Inflammatory macrophage treated with lipopolysaccharide for 1 hour (primary cell): Measurements from ENCODE around the gene NRARP.
A peak's percentile ranks its signal among the peaks of the same experiment; 100 is the strongest.

Experiments used
- DNase-seq, 2 donors: peaks; one replicate each; pipeline ENCODE4 v3.0.0-alpha.2; 2020 to 2022

The NRARP gene

GRCh38 chr9:137297966-137298365 is 4.1 kb downstream of the NRARP start:
- DNase-seq = no peak

DNA sequence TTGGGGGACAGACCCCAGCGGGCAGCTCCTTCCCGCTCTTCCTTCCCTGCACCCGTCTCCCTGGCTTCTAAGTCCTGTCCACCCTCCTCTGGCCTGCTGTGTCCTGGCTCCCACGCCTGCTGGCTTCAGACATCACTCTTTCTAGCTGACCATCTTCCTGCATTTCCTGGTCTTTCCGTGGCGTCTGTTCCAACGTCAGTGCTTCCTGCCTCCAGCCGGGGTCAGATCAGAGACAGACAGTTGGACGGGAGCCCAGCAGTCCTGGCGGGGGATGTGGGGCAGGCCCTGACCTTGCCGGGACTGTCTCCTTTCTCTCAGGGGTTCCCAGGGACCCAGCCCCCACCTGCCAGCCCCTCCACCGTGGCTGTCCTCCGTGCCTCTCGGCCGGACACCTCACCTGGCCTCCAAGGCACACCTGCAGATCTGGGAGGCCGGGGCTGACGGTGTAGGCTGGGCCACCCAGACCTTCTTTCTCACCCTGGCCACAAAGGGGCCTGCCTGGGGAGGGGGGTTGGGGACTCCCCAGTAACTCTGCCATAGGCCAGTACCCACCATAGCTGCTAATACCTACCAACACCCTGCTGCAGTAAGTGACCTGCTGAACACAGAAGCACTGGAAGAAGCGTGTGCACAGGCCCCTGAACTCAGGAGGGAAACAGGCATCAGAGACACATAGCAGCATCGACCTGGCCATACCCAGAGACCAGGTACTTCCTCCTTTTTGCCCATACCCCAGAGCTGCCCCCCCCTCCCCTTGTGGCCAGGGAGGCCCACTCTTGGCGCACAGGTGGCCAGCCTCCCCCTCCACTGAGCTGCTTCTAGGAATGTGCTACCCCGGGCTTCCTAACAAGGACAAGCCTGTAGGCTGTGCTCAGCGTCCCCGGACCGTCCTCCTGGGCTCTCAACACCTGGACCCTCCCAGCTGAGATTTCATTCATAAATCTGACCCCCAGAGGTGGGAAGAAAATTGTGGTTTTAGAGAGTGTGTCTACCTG is 5.1 kb downstream of the NRARP start:
- DNase-seq = no peak

DNA sequence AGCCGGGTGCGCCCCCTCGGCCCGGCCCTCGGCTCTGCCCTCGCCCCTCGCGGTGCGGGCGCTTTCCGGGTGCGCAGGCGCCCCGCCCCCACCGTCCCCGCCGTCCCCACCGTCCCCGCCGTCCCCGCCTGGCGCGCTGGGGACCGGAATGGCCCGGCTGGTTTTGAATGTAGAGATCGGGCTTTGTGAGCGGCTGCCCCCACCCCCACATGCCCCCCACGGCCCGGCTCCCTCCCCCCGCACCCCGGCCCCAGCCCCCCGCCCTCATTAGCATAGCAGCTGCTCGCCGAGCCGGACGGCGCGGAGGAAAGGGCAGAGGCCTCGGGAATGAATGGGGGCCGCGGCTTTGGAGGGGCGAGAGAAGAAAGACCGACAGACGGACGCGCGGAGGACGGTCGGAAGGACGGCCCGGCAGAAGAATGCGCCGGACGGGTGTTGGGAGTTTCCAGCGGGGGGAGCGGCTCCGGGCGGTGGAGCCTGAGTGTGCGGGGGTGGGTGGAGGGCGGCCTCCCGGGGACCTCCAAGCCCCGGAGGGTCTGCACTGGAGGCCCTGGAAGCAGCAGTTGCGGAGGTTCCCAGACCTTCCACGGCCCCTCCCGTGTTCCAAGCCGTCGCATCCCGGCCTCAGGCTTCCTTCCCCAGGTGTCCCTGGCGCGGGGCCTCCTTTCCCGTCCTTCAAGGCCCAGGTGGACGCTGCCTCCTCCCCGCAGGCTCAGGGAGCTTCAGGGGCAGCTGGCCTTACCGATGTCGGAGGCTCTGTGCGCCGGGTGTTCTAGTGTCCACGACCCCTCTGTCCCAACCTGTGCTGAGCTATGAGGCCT is 6.0 kb downstream of the NRARP start:
- no peak for DNase-seq

- peak in 1 of 2 donors; percentile 26 for DNase-seq
Measured at GRCh38 chr9:137295238-137295811, 6.7 kb downstream of the NRARP start.

GRCh38 chr9:137294681-137295237 is 7.3 kb downstream of the NRARP start:
- peak in 1 of 2 donors; percentile 16 for DNase-seq

DNA sequence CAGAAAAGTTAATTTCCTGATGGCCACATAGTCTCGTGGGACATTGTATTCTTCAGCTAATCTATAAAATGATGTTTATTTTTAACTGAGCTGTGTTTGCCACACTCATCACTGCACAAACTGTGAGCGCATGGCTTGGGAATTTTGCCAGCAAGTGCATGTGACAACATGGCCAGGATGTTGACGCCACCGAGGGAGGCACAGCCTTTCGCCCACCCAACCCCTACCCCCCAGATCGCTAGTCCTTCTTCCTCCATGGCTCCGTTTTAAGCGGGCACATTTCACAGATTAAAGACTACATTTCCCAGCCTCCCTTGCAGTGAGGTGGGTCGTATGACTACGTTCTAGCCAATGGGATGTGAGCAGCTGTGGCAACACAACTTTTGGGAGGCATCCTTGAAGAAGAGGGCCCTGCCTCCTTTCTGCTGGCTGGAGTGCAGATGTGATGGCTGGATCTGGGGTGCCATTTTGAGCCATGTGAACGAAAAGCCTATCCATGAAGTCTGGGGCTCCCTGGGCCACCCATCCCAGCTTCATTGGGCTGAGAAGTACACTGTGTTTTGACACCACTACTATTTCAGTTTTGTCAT is 7.9 kb downstream of the NRARP start:
- DNase-seq = peak; percentile 33 to 34

DNA sequence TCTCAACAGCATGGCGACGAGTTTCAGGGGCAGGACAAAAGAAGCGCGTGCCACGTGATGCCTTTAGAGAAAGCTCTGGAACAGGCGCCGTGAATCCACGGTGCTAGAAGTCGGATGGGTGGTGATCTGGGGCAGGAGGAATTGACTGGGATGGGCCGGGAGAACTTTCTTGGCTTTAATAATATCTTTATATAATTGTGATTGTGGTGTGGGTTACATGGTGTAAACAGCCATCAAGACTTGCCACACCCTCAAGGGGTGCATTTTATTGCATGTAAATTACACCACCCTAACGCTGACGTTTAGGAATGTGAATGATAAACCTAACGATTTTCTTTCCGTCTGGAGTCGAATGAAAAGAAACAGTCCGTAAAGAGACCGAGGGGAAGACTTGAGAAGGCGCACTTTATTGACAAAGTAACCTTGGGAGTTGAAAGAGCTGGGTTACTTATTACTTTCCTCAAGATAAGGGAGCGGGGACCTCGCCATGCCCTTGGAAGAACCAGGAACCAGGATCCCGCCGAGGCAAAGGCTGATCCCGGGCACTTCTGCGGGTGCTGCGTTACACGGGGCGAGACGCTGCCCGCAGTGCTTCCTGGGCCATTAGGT is 8.5 kb downstream of the NRARP start:
- DNase-seq = no peak

GRCh38 chr9:137293094-137293481 is 9.0 kb downstream of the NRARP start:
- DNase-seq = no peak

GRCh38 chr9:137286975-137287383 is 15.1 kb downstream of the NRARP start:
- DNase-seq = peak; percentile 20 to 46

DNA sequence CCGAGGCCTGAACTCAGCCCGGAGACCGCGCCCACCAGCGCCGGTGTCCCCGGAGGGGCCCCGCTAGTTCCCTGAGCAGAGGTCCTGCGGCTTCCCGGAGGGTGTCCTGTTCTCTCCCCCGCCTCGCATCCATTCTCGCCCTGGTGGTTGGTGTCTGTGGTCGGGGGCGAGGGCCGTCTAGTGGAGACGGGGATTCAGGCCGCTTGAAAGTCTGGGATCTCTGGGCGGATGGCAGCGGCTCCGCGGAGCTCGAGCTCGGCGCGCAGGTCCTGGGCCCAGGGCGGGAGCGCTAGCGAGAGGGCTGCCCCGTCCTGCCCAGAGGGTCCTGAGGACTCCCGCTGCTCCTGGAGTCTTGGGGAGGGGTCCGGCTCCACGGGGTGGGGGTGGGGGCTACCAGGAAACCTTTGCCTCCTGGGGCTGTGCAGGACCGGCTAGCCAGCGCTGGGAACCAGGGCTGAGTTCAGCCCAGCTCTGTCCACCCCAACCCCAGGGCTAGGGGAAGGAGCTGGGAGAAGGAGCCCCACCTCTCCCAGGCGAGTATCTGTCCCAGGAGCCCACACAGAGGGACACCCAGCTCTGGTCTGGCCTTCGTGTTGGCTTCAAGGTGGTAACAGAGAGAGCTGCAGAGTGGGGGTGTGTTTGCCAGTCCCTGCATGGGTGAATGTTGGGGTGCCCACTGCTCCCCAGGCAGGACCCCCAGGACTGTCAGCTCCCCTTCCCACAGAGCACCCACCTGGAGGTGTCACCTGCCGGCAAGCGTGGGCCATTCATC is 20.5 kb downstream of the NRARP start:
- DNase-seq = no peak

GRCh38 chr9:137280474-137281344 is 21.4 kb downstream of the NRARP start:
- DNase-seq = no peak

DNA sequence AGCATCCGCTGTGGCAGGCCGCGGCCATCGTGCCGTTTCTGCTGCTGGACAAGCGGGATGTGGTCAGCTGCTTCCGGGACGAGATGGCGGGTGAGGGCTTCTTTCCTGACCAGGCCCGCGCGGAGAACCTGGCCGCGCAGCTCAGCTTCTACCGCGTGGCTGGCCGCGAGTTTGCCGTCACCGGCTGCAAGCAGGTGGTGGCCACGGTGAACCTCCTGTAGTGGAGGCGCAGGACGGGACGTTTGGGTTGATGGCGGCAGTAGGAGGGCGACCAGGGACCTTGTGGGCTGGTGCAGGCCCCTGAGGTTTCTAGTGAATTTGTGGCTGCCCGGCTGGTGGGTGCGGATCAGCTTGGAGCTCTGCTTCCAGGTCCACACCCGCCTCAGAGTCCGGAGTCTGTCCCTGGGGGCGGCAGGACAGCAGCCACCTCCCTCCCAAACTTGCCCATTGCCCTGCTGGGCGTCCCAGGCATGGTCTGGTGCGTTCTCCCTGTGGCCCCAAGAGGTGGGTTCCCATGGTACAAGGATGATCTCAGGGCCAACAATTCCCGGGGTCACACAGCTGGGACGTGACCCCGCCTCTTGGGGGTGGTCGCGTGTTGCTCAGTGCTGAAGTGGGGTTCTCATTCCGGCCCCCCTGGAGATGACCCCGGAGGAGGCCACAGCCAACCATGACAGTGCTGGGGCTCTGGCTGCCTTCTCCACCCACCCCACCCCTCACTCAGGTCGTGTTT is 22.2 kb downstream of the NRARP start:
- DNase-seq = no peak

DNA sequence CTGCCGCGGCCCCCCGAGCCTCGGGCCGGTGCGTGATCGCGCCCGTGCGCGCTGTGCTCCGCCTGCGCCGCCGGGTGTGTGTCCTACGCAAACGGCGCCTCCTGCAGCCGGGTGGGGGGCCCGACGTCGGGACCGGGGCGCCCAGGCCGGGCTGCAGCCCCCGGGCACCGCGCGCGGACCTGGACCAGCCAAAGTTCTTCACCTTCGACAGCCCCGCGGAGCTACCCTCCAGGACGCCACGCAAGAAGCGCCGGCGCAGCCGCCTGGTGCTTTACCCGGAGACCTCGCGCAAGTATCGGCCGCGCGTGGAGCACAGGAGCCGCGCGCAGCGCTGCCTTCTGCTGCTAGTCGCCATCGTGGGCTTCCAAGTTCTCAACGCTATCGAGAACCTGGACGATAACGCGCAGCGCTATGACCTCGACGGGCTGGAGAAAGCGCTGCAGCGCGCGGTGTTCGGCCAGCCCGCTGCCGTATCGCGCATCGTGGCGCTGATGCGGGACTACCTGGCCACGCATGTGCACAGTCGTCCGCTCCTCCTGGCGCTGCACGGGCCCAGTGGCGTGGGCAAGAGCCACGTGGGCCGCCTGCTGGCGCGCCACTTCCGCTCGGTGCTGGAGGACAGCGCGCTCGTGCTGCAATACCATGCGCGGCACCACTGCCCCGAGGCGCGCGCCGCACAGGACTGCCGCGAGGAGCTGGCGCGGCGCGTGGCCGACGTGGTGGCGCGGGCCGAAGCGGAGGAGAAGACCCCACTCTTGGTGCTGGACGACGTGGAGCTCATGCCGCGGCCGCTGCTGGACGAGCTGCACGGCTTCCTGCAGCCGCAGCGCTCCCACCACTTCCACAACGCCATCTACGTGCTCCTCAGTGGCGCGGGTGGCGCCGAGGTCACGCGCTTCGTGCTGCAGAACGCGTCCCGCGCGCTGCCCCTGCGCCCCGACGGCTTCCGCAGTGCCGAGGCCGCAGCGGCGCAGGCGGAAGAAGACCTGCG is 23.1 kb downstream of the NRARP start:
- DNase-seq = no peak

DNA sequence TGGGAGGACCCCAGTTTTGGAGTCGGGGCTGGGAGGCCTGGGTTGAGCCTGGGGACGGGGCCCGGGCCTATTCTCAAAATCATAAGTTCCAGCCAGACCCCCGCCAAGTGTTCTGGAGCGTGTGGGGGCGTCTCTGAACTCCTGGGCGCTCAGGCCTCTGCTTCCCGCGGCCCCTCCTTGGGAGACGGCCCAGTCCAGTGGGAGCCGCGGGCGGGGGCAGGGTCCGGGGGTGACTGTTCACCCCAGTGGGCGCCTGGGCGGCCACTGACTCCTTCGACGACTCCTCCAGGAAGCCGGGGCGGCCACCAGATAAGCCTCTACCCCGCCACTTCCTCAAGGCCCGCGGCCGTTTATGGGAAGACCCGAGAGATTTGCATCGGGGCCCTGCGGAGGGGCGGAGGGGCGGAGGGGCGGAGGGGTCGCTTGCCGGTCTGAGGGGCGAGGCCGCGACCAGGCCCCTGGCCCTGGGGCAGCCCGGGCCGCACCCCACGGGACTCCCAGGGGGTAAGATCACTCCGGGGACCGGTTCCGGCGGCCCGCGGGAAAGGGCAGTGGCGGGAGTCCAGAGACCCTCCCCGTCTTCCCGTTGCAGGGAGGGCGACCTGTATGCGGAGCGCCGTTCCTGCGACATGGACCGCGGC is 23.9 kb downstream of the NRARP start:
- DNase-seq = peak in 1 of 2 donors; percentile 37

GRCh38 chr9:137277329-137278041 is 24.6 kb downstream of the NRARP start, which contains the start of gene TOR4A:
TSS of gene TOR4A (plus strand) at chr9:137277726. CDS start at chr9:137278690, 964 bp downstream.
- DNase-seq = peak; percentile 73 to 82

GRCh38 chr9:137276473-137277328 is 25.4 kb downstream of the NRARP start:
- DNase-seq = peak in 1 of 2 donors; percentile 14
